OCI-LY7 (cell line): ENCODE results near the gene HOXA3. TPM values are rescaled to one million over a fixed set of nuclear protein-coding genes. Genes with fewer than 3 reads are reported as not detected.

Experiments
- BruUV-seq: library from RNA; stranded (reverse); fragments of 400-500 nt; replicated peaks from 2 replicates; lab custom pipeline; 2021; lab: Mats Ljungman, UMichigan
- CTCF ChIA-PET: fragments of 300-600 bp; sonication (Branson Sonifier 250); formaldehyde crosslinking; loops from one replicate; lab custom pipeline; 2022; ENCODE audit warnings: antibody characterized with exemption; ENCODE audit not compliant: unreplicated experiment; lab: Charles Lee
- POLR2A ChIA-PET: fragments of 300-600 bp; sonication (Branson Sonifier 250); formaldehyde crosslinking; loops from one replicate; lab custom pipeline; 2022; ENCODE audit warnings: antibody characterized with exemption; lab: Charles Lee
- DNase-seq: peaks from one replicate; pipeline ENCODE4 v3.0.0-alpha.2; 2015; ENCODE audit warnings: low spot score
- H2AFZ ChIP-seq: fragments of 200-600 bp; sonication (generic), shearing (Covaris generic); 2 replicates; pipeline ENCODE4 v1.6.1; 2014; ENCODE audit warnings: mild to moderate bottlenecking, antibody characterized with exemption, low read length, moderate library complexity
- H3K27ac ChIP-seq: fragments of 200-600 bp; sonication (generic); 2 replicates; pipeline ENCODE4 v1.5.1; 2014; ENCODE audit warnings: mixed run types, low read depth, mild to moderate bottlenecking, moderate library complexity, low read length, inconsistent platforms; ENCODE audit not compliant: poor library complexity, severe bottlenecking
- H3K36me3 ChIP-seq: fragments of 200-600 bp; sonication (generic); 2 replicates; pipeline ENCODE4 v1.6.1; 2014; ENCODE audit warnings: mild to moderate bottlenecking, antibody characterized with exemption, low read length, moderate library complexity, mixed read lengths; ENCODE audit not compliant: insufficient read depth
- H3K4me1 ChIP-seq: fragments of 200-600 bp; sonication (generic); 2 replicates; pipeline ENCODE4 v1.5.1; 2014; ENCODE audit warnings: mild to moderate bottlenecking, low read length; ENCODE audit not compliant: insufficient read depth, poor library complexity, severe bottlenecking
- H3K4me2 ChIP-seq: fragments of 200-600 bp; sonication (generic); 2 replicates; pipeline ENCODE4 v1.6.1; 2014; ENCODE audit warnings: mild to moderate bottlenecking, low read length
- H3K4me3 ChIP-seq: fragments of 200-600 bp; sonication (generic); 2 replicates; pipeline ENCODE4 v1.5.1; 2014; ENCODE audit warnings: mild to moderate bottlenecking, low read depth, low read length; ENCODE audit not compliant: poor library complexity, severe bottlenecking
- H3K79me2 ChIP-seq: fragments of 200-600 bp; sonication (generic); 2 replicates; pipeline ENCODE4 v1.6.1; 2016; ENCODE audit warnings: low read depth, mild to moderate bottlenecking, low read length, moderate library complexity, mixed read lengths; ENCODE audit not compliant: insufficient read depth
- H3K9me2 ChIP-seq: fragments of 200-600 bp; sonication (generic); 2 replicates; pipeline ENCODE4 v1.6.1; 2016; ENCODE audit warnings: mild to moderate bottlenecking, low read length, mixed read lengths; ENCODE audit not compliant: insufficient read depth
- H3K9me3 ChIP-seq: fragments of 200-600 bp; sonication (generic); 2 replicates; pipeline ENCODE4 v1.6.1; 2014; ENCODE audit warnings: mild to moderate bottlenecking, mixed run types, low read length, mixed read lengths
- H4K20me1 ChIP-seq: fragments of 200-600 bp; sonication (generic); 2 replicates; pipeline ENCODE4 v1.6.1; 2014; ENCODE audit warnings: mild to moderate bottlenecking, antibody characterized with exemption, low read length, moderate library complexity, mixed read lengths; ENCODE audit not compliant: insufficient read depth
- CTCF ChIP-seq: fragments of 200-600 bp; sonication (generic); conservative IDR thresholded peaks from 2 replicates; pipeline ENCODE4 v1.5.1; 2014; ENCODE audit warnings: mild to moderate bottlenecking, antibody characterized with exemption, low read length, moderate library complexity, mixed read lengths
- EZH2phosphoT487 ChIP-seq: fragments of 200-600 bp; sonication (generic); IDR thresholded peaks from 2 replicates; pipeline ENCODE4 v1.6.1; 2018; ENCODE audit warnings: low read depth, borderline replicate concordance, mild to moderate bottlenecking, mixed run types, antibody characterized with exemption, low read length, moderate library complexity, mixed read lengths
- intact Hi-C: fragments of 100-400 bp; cut with micrococcal nuclease; formaldehyde crosslinking; loops from one replicate; pipeline ENCODE4 v1.10.0; 2022; ENCODE audit not compliant: unreplicated experiment
- total RNA-seq, 2 experiments: library from RNA; depleted of rRNA in 1 of 2; stranded (reverse); fragments of >200 nt in 1 of 2; shearing (Covaris generic) in 1 of 2; gene quantifications; 2 replicates each; pipeline ENCODE4 v1.2.3, GENCODE V29; 2014 to 2022

HOXA3 gene
- total RNA-seq, 2 experiments from 2014 or later = 0.41 to 2.7 TPM

GRCh38 chr7:27078616-27079233 is 73.7 kb downstream of the HOXA3 start:
- no peak overlapping the region for H3K4me2 ChIP-seq
- no peak for TF ChIP-seq EZH2phosphoT487
- no peak for TF ChIP-seq CTCF
- no peaks in the 10 kb centered on the region for H3K4me1 ChIP-seq
- ChIA-PET POLR2A (interaction anchor here (0.6 kb wide), 1 partner anchor 821 kb away, joined by 3 read pairs; no protein-coding TSS in a partner anchor), CTCF (no interaction called here)
- H3K9me3 ChIP-seq = no peaks in the 10 kb centered on the region; the same call in 1 of the 2 replicates
- H3K9me2 ChIP-seq = no peaks in the 10 kb centered on the region
- intact Hi-C loops = no loop called here
- H3K36me3 ChIP-seq = no peaks in the 10 kb centered on the region
- BruUV-seq = no TSS peak
- H3K27ac ChIP-seq = no peak overlapping the region
- no peak overlapping the region for H2AFZ ChIP-seq
- no peaks in the 10 kb centered on the region for H3K79me2 ChIP-seq
- no peaks in the 10 kb centered on the region for H4K20me1 ChIP-seq
- DNase-seq = no peak
- no peak overlapping the region for H3K4me3 ChIP-seq

GRCh38 chr7:27073076-27073475 is 79.3 kb downstream of the HOXA3 start:
- H4K20me1 ChIP-seq = no peaks in the 10 kb centered on the region
- no peaks in the 10 kb centered on the region for H3K36me3 ChIP-seq
- no peak overlapping the region for H3K27ac ChIP-seq
- BruUV-seq = no TSS peak
- H2AFZ ChIP-seq = no peak overlapping the region
- CTCF ChIA-PET = no interaction called here
- H3K4me2 ChIP-seq = no peak overlapping the region
- POLR2A ChIA-PET = interaction anchor here (0.9 to 1.3 kb wide), 3 partner anchors 8 to 40 kb away, joined by 3 to 5 read pairs (median 3); no protein-coding TSS in a partner anchor
- H3K4me3 ChIP-seq = no peak overlapping the region
- H3K9me3 ChIP-seq = no peaks in the 10 kb centered on the region; the same call in 1 of the 2 replicates
- intact Hi-C loops = no loop called here
- no peaks in the 10 kb centered on the region for H3K79me2 ChIP-seq
- DNase-seq = no peak
- TF ChIP-seq EZH2phosphoT487 = no peak
- no peaks in the 10 kb centered on the region for H3K4me1 ChIP-seq
- no peaks in the 10 kb centered on the region for H3K9me2 ChIP-seq

GRCh38 chr7:27071622-27072390 is 80.6 kb downstream of the HOXA3 start:
- no peaks in the 10 kb centered on the region for H4K20me1 ChIP-seq
- no peak overlapping the region for H3K27ac ChIP-seq
- H2AFZ ChIP-seq = no peak overlapping the region
- CTCF ChIA-PET = no interaction called here
- no peaks in the 10 kb centered on the region for H3K36me3 ChIP-seq
- H3K79me2 ChIP-seq = no peaks in the 10 kb centered on the region
- no peaks in the 10 kb centered on the region; the same call in 1 of the 2 replicates for H3K9me3 ChIP-seq
- no peak overlapping the region for H3K4me3 ChIP-seq
- POLR2A ChIA-PET = interaction anchor here (0.5 to 0.6 kb wide), 4 partner anchors 10 to 379 kb away, joined by 3 read pairs; no protein-coding TSS in a partner anchor
- intact Hi-C loops = no loop called here
- H3K4me2 ChIP-seq = no peak overlapping the region
- no peak for TF ChIP-seq CTCF
- TF ChIP-seq EZH2phosphoT487 = no peak
- H3K9me2 ChIP-seq = no peaks in the 10 kb centered on the region
- no TSS peak for BruUV-seq
- H3K4me1 ChIP-seq = no peaks in the 10 kb centered on the region
- no peak for DNase-seq
